Left renal pelvis (tissue), 4 donors: Measurements from ENCODE around the gene COA1. TPM values are rescaled to one million over a fixed set of nuclear protein-coding genes. Genes with fewer than 3 reads are reported as not detected.
"Not testable (repeated sequence)": the region's sequence is repeated elsewhere in the genome, so short reads cannot be mapped to it uniquely, and the experiment has no call there.

Experiments
- DNase-seq, 4 donors: peaks; one replicate each; pipeline ENCODE4 v3.0.0-alpha.2; 2013; ENCODE audit warnings: low read depth in 4 of 4, low spot score in 3 of 4
- polyA plus RNA-seq, 4 donors: library from polyadenylated mRNA; unstranded; fragments of 120-200 nt; gene quantifications; one replicate each; pipeline ENCODE4 v1.2.1, GENCODE V29; 2013; ENCODE audit not compliant: insufficient read length in 4 of 4

The COA1 gene
- polyA plus RNA-seq, 4 donors: 45.9 to 76.8 (median 68.4) TPM

DNA sequence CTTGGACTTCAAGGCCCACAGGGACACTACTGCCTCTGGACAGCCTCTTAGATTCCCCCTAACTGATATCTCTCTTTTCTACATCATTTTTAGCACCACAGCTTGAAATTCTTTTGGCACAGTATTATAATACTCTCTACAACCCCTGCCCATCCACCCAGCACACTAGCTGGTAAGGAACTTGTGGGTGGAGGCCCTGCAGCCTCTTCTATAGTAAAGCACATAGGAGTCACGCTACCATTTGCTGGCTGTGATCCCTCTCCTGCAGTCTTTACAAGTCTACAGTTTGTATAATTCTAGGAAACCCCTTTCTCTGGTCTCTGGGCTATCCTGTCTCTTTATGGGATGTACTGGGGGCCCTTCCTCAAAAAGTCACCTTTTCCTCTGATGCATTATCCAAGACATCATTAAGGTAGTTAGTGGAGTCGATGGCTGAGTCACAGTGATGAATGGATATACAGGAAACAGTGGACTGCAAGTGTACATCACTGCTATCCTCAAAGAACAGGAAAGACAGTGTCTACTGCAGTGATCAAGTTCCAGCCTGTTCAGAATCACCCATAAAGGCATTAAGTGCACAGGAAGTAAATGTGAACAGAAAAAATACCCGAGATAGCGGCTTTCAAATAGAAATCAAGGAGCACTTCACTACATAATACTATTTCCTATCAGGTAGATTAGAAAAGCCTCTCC, 92.1 kb downstream of the COA1 start:
- DNase-seq: no peak

DNA sequence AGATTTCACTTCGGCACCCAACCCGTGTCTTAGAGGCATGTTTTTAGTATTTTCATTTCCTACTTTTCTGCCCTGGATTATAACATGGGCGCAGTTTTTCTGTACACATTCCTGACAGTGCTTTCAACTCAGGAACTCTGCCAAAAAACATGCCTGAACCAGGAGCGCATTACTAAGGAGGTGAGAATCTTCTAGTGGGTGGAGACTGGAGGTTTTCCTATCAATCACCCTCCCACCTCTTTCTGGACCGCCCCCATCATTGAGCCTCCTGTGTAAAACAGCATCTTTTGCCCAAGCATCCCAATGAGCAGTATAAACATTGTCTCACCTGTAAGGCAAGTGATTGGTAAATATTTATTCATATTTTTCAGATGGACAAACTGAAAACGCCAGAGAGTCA, 93.2 kb downstream of the COA1 start:
- DNase-seq: no peak

DNA sequence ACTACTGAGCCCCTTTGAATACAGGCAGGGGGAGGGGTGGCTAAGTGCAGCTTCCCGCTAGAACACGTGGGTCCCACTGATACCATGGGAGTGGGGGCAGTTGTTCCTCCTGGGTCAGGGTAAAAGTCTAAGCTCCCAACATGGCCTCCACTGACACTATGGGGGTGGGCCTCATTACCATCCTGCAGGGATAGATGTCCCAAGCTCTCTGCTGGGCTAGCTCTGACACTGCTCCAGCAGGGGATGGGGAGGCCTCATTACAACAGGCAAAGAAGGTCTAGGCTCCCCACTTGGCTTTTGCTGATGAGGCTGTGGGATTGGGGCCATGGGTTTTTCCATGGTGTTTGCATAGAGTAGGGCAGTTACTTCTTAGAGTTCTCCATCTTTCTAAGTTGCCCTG, 94.9 kb downstream of the COA1 start:
- no peak for DNase-seq

DNA sequence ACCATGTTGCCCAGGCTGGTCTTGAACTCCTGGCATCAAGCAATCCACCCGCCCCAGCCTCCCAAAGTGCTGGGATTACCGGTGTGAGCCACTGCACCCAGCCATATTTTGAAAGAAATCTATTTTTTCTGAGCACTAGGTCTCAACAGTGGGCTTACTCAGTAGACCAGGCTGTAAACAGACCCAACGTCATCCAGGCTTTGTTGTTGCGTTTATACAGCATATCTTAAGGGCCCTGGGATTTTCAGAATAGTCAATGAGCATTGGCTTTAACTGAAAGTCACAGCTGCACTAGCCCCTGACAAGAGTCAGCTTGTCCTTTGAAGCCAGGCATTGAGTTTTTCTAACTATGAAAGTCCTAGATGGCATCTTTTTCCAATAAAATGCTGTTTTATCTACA, 96.6 kb downstream of the COA1 start:
- DNase-seq: no peak

DNA sequence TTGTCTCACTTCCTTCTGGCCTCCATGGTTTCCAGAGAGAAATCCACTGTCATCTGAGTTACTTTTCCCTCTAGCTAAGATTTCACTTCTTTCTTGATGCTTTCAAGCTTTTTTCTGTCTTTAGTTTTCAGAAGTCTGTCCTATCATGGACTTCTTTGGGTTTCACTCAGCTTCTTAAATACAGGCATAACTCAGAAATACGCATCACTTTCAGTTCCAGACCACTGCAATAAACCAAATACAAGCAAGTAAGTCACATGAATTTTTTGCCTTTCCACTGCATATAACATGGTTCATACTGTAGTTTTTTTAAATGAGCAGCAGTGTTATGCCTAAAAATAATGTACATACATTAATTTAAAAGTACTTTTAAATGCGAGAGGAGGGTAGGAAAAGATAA, 97.8 kb downstream of the COA1 start:
- DNase-seq: no peak

DNA sequence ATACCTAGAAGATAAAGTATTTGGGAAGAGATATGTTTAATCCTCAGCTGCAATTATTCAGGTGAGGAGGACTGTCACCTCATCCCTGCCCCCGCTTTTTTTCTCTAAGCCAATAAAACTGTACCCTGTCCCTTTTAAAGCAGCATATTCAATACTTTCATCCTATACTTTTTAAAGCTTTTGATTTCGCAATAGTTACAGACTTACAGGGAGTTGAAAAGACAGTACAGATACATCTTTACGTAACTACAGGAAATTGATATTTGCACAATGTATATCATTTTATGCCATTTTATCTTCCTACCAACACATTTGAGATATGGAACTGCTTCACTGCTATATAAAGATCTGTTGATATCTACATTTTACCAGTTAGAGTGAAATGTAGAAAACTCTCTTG, 98.8 kb downstream of the COA1 start:
- no peak for DNase-seq

DNA sequence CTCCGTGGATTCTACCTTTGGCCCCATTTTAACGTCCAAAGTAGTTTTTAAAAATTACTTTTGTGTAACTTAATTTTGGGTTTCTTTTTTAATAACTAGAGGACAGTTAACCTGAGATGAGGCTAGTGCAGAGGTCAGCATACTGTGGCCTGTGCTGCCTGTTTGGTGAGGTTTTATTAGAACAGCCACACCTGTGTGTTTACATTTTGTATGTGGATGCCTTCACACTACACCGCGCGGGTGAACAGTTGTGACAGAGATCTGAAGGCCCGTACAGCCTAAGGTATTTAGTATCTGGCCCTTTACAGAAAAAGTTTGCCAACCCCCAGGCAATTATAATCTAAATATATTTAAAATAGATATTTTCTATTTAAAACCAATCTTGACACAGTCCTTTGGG, 99.5 kb downstream of the COA1 start:
- no peak for DNase-seq

DNA sequence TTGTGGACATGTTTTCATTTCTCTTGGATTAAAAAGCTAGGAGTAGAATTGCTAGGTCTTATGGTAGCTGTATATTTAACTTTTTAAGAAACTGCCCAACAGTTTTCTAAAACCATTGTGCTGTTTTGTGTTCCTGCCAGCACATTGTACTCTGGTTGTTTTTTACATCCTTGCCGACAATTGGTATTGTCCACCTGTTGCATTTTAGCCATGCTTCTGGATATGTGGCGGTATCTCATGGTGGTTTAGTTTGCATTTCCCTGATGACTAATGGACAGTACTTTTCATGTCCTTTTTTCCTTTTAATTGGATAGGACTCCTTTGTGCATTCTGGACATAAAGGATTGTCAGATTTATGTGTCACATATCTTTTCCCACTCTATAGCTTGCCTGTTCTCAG, 100.9 kb downstream of the COA1 start:
- DNase-seq: no peak

DNA sequence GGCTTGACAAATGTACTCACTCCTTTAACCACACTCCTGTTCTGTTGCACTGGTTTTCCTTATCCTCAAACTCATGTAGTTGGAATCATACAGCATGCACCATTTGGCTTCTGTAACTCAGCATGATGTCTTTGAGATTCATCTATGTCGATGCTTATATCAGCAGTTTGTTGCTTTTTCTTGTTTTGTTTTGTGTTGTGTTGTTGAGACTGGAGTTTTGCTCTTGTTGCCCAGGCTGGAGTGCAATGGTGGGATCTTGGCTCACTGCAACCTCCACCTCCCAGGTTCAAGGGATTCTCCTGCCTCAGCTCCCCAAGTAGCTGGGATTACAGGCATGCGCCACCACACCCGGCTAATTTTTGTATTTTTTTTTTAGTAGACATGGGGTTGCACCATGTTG, 101.5 kb downstream of the COA1 start:
- not testable (repeated sequence) for DNase-seq

DNA sequence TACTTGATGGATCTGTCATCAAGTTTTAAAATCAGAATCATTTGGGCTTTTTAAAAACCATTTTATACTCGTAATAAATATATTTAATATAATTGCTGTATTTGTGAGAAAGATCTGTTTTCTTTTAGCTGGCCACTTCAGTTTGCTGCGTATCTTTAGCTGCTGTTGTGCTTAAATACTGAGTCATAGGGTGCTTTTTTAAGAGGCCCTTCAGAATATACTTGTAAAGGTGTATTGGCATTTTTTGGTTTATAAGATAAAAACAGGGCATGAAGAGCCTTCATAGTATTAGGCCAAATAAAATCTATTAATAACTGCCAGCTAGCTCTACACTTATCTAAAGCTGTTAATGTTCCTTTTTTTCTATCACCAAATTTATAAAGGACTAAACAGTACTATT, 102.6 kb downstream of the COA1 start:
- no peak for DNase-seq

DNA sequence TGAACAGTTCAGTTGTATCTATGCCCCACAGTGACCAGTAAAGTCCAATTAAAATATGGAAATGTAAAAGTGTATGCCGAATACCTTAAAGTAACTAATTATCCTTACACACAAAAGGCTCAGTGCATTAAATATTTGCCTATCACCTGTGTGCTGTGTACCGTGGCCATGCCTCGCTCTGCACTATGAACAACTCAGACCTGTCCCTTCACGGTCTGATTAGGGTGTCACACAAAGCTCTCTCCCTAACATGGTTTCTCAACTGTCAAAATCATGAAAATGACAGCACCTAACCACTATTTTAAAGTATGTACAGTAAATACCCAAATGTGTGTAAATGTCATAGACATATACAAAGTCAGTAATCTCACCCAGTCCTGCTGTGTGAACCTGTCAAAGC, 103.3 kb downstream of the COA1 start:
- no peak for DNase-seq

DNA sequence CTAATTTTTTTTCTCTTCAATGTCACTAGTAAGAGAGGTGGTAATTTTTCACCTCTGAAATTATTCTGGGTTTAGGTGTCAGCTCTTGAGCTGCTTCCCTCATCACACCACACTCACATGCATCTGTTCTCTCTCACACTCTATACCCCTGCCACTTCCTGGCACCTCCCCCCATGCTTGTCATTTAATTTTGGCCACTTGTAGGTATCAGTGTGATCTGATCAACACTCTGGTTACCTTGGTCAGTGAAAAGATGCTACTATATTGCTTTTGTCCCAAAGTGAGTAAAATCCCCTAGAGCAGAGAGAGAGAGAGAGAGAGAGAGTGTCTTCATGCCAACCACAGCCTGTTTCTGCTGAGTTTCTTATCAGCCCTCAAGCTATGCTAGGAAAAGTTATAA, 103.9 kb downstream of the COA1 start:
- DNase-seq: no peak

DNA sequence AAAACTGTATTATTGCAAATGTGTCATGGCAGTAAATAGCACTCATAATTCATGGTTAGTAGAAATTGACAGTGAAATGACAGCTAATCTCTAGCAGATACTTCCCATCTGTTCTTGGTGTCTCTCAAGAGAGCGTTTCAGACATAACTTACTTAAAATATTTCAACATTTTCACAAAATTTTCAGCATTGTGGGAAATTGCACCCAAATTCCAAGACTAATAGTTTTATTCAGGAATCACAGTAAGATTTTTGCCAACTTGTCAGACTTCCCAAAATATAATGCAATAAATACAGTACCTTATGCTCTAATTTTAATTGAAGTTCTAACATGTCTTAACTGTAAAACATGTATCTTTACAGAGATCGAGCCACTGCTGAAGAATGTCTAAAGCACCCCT, 105.2 kb downstream of the COA1 start:
- no peak for DNase-seq

DNA sequence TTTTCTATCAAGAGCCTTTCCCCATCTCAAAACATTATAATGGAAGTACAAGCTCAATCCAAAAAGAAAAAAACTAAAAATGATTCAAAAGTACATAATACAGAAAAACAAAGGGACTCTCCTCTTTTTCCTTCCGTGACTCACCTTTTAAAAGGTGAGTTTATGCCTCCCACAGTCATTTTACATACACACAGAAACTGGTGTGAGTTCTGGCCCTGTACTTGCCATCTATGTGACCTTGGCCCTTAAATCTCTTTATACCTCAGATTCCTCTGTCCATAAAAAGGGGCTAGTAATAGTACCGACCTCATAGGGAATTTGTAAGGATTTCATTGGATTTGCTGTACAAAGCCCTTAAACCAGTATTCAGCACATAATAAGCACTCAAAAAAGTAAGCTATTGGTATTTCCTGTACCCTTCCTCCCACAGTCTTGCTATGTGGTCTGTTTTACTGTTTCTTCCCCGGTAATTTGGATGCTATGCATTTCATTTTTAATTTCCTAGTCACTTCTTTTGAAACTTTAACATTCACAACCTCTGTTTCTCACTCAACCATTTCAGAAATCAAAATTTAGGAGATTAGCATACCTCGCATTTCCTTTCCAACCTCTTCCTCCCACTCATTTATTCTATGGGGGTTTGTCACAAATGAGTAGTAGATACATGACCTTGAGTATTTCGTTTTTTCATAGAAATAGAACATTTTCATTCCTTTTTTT, 107.4 kb downstream of the COA1 start:
- no peak for DNase-seq

DNA sequence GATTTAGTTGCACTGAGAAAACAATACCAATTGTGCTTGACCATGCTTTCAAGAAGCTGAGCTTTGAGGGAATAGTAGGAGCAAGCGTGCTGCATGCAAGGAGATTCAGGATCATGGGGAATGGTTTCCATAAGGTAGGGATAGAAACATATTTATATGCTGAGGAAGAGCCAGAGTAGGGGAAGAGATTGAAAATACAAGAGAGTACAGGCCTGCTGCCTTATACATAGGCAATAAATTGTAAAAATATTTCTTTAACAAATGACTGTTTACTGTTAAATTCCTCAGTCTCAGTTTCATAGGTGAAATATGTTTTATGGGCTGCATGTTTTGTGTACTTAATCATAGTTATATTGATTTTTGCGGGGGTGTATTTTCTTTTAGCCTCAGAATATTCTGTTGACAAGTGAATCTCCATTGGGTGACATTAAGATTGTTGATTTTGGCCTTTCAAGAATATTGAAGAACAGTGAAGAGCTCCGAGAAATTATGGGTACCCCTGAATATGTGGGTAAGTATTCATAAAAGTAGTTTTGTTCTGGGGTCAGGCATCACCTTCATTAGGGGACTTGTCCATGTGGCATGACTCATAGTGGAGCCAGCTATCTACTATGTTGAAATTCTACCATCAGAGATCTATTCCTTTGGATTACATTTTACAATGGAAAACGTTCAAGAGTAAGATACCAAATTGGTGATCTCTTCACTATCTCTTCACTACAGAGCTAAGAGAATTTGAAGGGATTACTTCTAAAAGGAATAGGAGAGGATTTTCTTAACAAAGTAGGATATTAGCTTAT, 109.9 kb downstream of the COA1 start:
- no peak for DNase-seq

DNA sequence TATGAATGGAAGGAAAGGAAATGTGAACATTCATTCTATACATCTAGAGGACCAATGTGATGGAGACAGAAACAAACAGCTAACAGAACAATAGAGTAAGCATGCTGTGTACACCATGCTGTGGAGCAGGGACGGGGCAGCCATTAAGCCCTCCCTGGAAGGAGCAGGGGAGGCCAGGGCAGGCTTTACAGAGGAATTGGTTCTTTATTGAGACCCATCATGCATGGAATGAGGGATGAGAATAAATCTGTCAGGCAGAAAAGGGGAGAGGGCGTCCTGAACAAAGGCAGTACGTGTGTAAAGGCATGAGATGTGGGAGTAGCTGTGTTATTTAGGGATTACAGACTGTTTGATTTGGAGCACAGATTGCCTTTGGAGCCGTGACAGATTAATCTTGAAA, 111.2 kb downstream of the COA1 start:
- peak in 1 of 4 donors; percentile 15 for DNase-seq

DNA sequence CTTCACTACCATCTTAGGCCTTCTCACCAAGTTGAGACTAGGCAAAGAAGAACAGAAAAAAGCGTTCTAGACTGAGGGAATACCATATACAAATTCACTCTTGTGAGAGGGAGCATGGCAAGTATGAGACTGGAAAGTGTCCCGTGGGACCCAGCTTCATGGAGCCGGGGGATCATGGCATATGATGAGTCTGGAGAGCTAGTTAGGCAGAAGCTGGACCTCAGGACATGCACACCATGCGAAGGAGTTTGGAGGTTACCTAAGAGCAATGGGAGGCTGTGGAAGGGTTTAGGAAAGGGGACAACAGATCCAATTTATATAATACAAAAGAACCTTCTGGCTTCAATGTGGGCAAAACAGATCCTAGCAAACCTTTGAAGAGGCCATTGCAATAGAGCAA, 112.3 kb downstream of the COA1 start:
- DNase-seq: no peak

DNA sequence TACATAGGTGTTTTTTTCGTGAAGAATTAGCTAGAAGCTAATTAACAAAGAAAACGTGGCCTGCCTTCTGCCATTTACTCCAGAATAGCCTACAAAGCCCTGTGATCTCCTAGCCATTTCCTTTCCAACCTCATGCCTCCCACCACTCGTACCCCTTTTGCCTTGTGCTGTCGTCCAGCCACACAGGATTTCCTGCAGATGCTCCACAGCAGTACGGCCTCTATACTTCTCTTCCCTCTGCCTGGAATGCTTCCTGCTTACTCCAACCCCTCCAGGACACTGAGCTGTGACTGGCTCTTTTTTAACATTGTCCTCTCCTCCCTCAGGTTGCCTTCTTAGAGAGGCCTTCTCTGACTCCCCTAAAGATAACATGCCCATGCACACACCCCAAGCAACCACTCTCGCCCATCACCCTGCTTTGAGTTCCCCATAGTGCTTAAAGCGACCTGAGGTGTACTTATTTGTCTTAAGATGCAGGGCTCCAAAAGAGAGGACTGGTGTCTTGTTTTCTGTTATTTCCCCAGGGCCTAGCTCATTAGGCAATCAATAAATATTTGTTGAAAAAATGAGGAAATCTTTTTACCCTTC, 113.7 kb downstream of the COA1 start:
- DNase-seq: no peak

DNA sequence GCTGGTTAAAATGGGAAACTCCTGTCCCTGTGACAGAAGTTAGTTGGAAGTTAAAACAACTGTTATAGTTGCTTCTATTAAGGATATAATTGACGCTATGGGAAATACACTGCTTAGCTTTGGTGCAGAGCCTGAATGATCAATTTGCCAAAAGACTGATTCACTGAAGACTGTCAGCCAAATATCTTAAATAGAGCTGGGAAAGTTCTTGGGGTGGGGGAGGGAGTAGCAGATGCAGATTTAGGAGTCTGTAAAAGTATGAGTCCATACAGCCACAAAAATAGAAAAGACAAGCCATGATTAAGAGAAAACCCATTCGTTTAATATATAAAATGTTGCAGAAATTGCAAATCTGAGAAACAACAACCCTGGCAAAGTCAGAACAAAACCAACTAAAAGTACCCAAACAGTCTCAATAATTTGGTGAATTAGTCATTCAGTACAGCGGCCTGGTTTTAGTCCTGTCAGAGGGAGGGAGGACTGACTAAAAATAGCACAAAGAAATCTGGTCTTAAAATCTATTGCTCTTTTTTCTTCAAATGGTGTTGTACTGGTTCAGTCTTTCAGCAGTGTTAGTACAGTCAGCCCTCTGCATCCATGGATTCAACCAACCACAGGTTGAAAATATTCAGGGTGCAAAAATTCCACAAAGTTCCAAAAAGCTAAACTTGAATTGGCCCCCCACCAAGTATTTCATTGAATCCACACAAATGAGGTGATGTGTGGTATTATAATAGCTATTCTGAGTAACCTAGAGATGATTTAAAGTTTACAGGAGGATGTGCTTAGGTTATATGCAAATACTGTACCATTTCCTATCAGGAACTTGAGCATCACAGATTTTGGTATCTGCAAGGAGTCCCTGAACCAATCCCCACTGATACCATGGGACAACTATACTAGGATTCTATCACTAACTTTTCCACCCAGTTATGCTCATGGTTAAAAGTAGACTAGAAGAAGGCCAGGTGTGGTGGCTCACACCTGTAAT, 116.4 kb downstream of the COA1 start:
- no peak for DNase-seq

DNA sequence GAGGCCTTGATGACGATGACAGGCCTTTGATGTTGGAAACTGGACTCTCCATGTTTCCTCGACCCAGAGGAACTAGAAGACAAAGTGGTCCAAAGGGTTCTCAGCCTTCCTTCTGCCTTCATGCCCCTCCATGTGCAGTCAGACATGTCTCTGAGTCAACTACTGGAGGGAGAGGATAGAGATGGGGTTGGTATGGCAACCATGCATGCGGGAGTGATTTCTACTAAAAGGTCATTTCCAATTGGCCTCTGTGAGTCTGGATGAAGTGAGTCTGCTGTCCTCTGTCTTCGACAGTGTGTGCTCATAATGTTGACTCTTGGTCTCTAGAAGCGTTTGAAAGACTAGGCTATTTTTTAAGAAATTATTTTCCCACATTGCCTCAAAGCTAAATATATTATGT, 117.2 kb downstream of the COA1 start:
- DNase-seq: no peak
